KOPT-K1 (cell line): ENCODE results near the gene TAMALIN.

Experiments
- H3K27ac ChIP-seq: fragments of 200-600 bp; sonication (generic); 2 replicates; pipeline ENCODE4 v1.5.1; 2016; ENCODE audit warnings: antibody characterized with exemption, mild to moderate bottlenecking, low read depth, low read length; ENCODE audit not compliant: poor library complexity, severe bottlenecking
- H3K36me3 ChIP-seq: fragments of 200-600 bp; sonication (generic); 2 replicates; pipeline ENCODE4 v1.5.1; 2017; ENCODE audit warnings: antibody characterized with exemption, mild to moderate bottlenecking, low read length, moderate library complexity; ENCODE audit not compliant: insufficient read depth
- H3K9me3 ChIP-seq: fragments of 200-600 bp; sonication (generic); 2 replicates; pipeline ENCODE4 v1.5.1; 2017; ENCODE audit warnings: antibody characterized with exemption, low read length, mild to moderate bottlenecking; ENCODE audit not compliant: insufficient read depth, poor library complexity, severe bottlenecking

TAMALIN gene

GRCh38 chr12:52033446-52034140, 26.8 kb downstream of the TAMALIN start:
- no peaks in the 10 kb centered on the region for H3K36me3 ChIP-seq
- no peak overlapping the region for H3K27ac ChIP-seq
- no peaks in the 10 kb centered on the region for H3K9me3 ChIP-seq

- Histone ChIP-seq H3K27ac (no peak overlapping the region), H3K36me3 (no peaks in the 10 kb centered on the region), H3K9me3 (no peaks in the 10 kb centered on the region)
Measured at GRCh38 chr12:52035190-52035589, 28.4 kb downstream of the TAMALIN start.

- no peaks in the 10 kb centered on the region for H3K9me3 ChIP-seq
- H3K36me3 ChIP-seq: no peaks in the 10 kb centered on the region
- H3K27ac ChIP-seq: no peak overlapping the region
Measured at GRCh38 chr12:52035926-52036325, 29.2 kb downstream of the TAMALIN start.

- no peaks in the 10 kb centered on the region for H3K9me3 ChIP-seq
- no peaks in the 10 kb centered on the region for H3K36me3 ChIP-seq
- no peak overlapping the region for H3K27ac ChIP-seq
Measured at GRCh38 chr12:52036587-52037171, 29.9 kb downstream of the TAMALIN start.

- H3K27ac ChIP-seq: no peak overlapping the region
- no peaks in the 10 kb centered on the region for H3K36me3 ChIP-seq
- no peaks in the 10 kb centered on the region for H3K9me3 ChIP-seq
Measured at GRCh38 chr12:52037248-52037861, 30.6 kb downstream of the TAMALIN start.

- Histone ChIP-seq H3K9me3 (no peaks in the 10 kb centered on the region), H3K27ac (no peak overlapping the region), H3K36me3 (no peaks in the 10 kb centered on the region)
Measured at GRCh38 chr12:52038447-52038846, 31.7 kb downstream of the TAMALIN start.

- Histone ChIP-seq H3K27ac (no peak overlapping the region), H3K9me3 (no peaks in the 10 kb centered on the region), H3K36me3 (no peaks in the 10 kb centered on the region)
Measured at GRCh38 chr12:52041035-52041434, 34.3 kb downstream of the TAMALIN start.

GRCh38 chr12:52041695-52042123, 35.0 kb downstream of the TAMALIN start:
- Histone ChIP-seq H3K27ac (no peak overlapping the region), H3K9me3 (no peaks in the 10 kb centered on the region), H3K36me3 (no peaks in the 10 kb centered on the region)

- H3K36me3 ChIP-seq: no peaks in the 10 kb centered on the region
- H3K9me3 ChIP-seq: no peaks in the 10 kb centered on the region
- no peak overlapping the region for H3K27ac ChIP-seq
Measured at GRCh38 chr12:52042706-52043385, 36.1 kb downstream of the TAMALIN start.

- no peak overlapping the region for H3K27ac ChIP-seq
- no peaks in the 10 kb centered on the region for H3K9me3 ChIP-seq
- H3K36me3 ChIP-seq: no peaks in the 10 kb centered on the region
Measured at GRCh38 chr12:52043386-52044212, 36.9 kb downstream of the TAMALIN start.

GRCh38 chr12:52044292-52044983, 37.7 kb downstream of the TAMALIN start:
- H3K36me3 ChIP-seq: no peaks in the 10 kb centered on the region

GRCh38 chr12:52045794-52046199, 39.1 kb downstream of the TAMALIN start:
- no peak overlapping the region for H3K27ac ChIP-seq
- H3K36me3 ChIP-seq: no peaks in the 10 kb centered on the region
- H3K9me3 ChIP-seq: no peaks in the 10 kb centered on the region

More at GRCh38 chr12:52044292-52044983, 37.7 kb downstream of the TAMALIN start:
- Histone ChIP-seq H3K27ac (no peak overlapping the region), H3K9me3 (no peaks in the 10 kb centered on the region)

- H3K9me3 ChIP-seq: no peaks in the 10 kb centered on the region
- H3K36me3 ChIP-seq: no peaks in the 10 kb centered on the region
Measured at GRCh38 chr12:52046859-52047258, 40.1 kb downstream of the TAMALIN start.

GRCh38 chr12:52049286-52049685, 42.5 kb downstream of the TAMALIN start:
- no peaks in the 10 kb centered on the region for H3K36me3 ChIP-seq
- no peak overlapping the region for H3K27ac ChIP-seq
- no peaks in the 10 kb centered on the region for H3K9me3 ChIP-seq

More at GRCh38 chr12:52046859-52047258, 40.1 kb downstream of the TAMALIN start:
- no peak overlapping the region for H3K27ac ChIP-seq
